Mucosa of gallbladder (tissue), 1 donor: Measurements from ENCODE around the gene DMXL2. TPM values are rescaled to one million over a fixed set of nuclear protein-coding genes. Genes with fewer than 3 reads are reported as not detected.
A peak's percentile ranks its signal among the peaks of the same experiment; 100 is the strongest.

ENCODE experiments used
- DNase-seq: peaks from one replicate; pipeline ENCODE4 v3.0.0-alpha.2; 2020; ENCODE audit warnings: low spot score
- total RNA-seq: library from RNA; stranded (reverse); gene quantifications from one replicate; pipeline ENCODE4 v1.2.1, GENCODE V29; 2021
- donor health status: DM: no; HTN: no; CAD: no.

Gene DMXL2
- total RNA-seq, 1 donor from 2014 or later: 25.8 TPM

DNA sequence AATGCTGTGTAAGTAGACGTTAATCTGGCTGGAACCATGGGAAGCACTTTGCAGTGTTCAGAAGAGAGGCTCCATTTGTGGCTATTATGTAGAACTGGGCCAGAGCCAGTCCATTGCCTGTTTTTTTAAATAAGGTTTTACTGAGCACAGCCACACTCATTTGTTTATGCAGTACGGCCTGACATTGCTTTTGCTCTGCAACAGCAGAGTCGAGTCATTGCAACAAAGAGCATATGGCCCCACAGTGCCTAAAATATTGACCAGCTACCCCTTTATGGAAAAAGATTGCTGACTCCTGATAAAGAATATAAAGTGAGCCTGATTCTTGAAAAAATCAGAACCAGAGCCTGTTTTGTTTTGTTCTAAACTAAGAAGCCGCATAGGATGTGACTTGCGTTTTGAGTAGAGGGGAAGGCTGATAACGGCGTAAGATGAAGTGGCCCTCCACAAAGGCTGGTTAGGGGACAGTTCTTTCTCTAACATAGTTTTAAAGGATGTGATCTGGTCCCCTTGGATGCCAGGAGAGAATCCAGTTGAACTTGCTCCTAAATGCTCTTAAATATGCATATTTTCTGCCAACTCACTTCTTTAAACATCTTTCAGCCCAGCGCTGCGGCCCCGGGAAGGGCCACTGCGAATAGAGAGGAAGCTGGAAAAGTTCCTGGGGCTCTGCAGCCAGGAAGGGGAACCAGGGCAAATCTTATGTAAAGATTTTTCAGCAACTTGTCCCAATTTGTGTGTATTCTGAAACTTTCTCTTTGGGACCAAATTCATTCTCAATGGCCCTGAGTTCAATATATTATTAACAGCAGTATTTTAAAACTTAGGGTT is 216.7 kb downstream of the DMXL2 start:
- no peak for DNase-seq

DNA sequence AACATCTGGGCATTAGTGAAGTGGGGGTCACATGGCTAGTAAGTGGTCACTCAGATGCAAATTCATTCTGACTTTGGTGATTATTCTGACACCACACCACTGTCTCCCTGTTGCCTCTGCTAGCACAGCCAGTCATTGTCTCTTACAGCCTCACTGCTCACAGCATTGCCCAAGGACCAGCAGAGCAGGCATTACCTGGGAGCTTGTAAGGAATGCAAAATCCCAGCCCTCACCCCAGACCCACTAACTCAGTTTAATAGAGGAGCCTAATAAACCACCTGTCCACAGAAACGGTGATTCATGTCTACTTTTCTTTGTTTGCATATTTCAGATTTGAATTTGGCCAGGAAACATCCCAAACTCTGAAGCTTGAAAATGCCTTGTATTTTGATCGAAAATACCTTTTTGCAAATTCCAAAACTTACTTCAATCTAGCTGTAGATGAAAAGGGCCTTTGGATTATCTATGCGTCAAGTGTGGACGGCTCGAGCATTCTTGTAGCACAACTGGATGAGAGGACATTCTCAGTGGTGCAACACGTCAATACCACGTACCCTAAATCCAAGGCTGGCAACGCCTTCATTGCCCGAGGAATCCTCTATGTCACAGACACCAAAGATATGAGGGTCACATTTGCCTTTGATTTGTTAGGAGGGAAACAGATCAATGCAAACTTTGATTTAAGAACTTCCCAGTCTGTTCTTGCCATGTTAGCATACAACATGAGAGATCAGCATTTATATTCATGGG is 218.4 kb downstream of the DMXL2 start:
- DNase-seq: no peak

DNA sequence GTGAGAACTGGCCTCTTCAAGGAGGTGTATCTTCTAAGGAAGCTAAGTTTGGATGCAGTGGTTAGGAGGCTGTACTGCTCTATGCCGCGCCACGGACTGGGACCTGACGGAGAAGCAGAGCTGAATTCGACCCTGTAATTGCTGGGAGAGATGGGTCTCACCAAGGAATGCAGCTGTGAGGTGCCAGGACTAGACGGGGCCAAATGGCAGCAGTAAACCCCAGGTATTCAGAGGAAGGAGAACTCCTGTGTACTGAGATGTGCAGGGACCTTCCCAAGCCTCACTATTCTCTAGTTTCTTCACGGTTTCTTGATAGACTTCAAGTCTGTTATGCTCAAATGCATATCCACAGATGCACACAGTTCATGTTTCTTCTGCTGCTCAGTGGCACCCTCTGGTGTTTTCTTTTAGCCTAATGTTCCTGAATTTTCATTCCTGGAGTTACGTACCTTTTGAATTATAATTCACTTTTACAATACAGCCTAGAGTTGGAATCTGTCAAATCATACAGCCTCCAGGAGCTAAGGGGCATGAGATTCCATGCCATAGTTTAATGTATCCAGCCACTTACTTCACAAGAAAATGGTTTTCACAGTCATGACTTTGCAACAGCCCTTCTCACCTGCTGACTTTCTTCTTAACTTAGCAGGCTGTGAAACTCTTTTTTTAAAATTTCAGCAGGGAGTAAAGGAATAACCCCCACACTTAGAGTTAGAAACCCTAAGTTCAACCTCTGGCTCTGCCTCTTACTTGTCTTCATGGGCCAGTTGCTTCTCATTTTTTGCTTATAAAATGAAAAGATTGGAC is 219.3 kb downstream of the DMXL2 start:
- DNase-seq: no peak

DNA sequence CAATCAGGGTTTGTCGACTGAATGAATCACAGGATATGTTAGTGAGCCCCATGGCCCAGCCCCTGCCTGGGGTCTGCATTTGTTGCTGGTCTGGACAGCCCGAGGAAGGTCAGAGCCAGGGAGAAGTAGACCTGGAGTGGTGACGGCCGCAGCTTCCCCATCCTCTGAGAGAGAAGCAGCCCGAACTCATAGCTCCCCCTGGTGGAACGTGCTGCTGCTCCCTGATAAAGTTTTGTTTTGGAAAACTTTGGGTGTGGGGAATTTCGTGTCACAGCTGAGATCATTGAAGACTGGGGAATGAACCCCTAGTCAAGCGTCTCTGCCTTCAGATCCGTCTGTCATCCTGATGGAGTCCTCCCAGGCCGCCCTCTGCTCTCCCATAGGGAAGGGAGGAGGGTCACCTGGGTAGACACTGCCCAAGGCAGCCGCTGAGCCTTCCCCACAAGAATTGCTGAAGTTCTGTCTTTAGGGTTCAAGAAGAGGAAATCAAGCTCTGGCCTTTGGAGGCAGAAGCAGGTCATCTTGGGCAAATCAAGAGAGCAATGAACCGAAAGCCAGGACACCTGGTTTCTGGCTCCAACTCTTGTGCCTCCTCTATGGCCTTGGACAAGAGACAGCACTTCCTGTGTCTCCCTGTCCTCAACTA is 220.6 kb downstream of the DMXL2 start:
- peak; percentile 34 for DNase-seq

DNA sequence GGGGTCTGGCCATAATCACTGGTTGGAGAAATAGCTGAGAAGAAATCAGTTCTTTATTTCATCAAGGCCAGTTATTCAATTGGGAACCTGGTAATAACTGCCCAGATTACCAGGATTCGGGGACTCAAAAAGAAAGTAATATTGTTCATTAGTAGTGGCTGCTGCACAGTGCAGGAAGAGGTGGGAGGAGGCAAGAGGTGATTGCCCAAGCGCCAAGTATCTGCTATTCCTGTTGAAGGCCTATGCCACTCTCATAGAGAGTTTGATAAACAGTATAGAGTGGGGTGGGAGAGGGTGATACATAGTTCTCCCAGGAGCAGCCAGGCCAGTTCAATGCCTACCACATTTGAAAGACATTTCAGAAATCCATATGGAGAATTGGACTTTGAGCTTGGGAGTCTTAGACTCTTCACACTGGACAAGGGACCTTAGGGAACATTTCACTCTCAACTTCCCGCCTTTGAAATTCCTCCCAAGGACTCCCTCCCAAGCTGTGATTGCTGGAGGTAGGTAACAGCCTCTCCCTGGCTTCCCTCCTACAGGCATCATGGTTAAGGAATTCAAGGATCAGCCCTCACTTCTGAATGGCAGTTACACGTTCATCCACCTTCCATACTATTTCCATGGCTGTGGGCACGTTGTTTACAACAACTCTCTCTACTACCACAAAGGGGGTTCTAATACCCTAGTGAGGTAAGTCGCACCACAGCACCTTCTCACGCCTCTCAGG is 221.4 kb downstream of the DMXL2 start:
- DNase-seq: no peak

DNA sequence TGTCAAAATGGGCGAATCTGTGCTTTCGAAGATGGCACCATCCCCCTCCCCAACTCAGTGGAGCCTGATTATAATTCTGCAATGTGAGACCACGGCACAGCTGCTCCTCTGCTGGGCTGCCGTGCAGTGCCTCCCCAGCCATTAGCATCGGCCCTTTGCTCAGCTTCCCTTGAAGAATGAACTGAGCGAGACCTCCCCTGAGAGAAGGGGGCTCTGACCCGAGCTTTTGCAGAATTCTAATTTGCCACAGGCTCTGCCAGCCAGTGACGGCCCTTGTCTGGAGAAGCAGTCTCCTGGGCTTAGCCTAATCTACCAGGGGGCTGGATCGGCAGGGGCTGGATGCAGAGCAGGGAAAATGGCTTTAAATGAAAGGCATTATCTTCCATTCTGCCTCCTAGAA is 223.9 kb downstream of the DMXL2 start:
- DNase-seq: no peak

Other genes starting within 250 kb of the DMXL2 start
- 0.40 TPM for gene SCG3, start 58.7 kb upstream of the DMXL2 start, total RNA-seq
- gene LYSMD2, start 114.9 kb upstream of the DMXL2 start, total RNA-seq: 18.2 TPM
- gene TMOD2, start 128.8 kb upstream of the DMXL2 start, total RNA-seq: 14.0 TPM
- gene TMOD3, start 206.9 kb upstream of the DMXL2 start, total RNA-seq: 37.4 TPM